ENCODE results near the gene SEC14L2. TPM values are rescaled to one million over a fixed set of nuclear protein-coding genes. Genes with fewer than 3 reads are reported as not detected.

The SEC14L2 gene
- total RNA-seq: 15.5 TPM

GRCh38 chr22:30396871-30397655, at the start of gene SEC14L2:
Gene SEC14L2 (plus strand): TSS chr22:30397018. CDS start chr22:30397117, 99 bp downstream.
- H3K27me3 ChIP-seq (ENCODE audit: insufficient read depth, low read length): peaks cover 34% of the 10 kb centered on the region

GRCh38 chr22:30347255-30347892, 49.4 kb upstream of the SEC14L2 start:
- no peaks in the 10 kb centered on the region for H3K9me3 ChIP-seq (ENCODE audit: low read depth, low read length)
- H3K4me1 ChIP-seq (ENCODE audit: insufficient read depth, low read length): peaks cover 13% of the 10 kb centered on the region
- no peak overlapping the region for H3K4me3 ChIP-seq (ENCODE audit: low read length)
- no peaks in the 10 kb centered on the region for H3K27me3 ChIP-seq (ENCODE audit: insufficient read depth, low read length)

More at GRCh38 chr22:30396871-30397655, at the start of gene SEC14L2:
- H3K4me1 ChIP-seq (ENCODE audit: insufficient read depth, low read length): peaks cover 33% of the 10 kb centered on the region
- H3K4me3 ChIP-seq (ENCODE audit: low read length): peak within 1 kb of the TSS; percentile 30
- no peaks in the 10 kb centered on the region for H3K9me3 ChIP-seq (ENCODE audit: low read depth, low read length)

DNA sequence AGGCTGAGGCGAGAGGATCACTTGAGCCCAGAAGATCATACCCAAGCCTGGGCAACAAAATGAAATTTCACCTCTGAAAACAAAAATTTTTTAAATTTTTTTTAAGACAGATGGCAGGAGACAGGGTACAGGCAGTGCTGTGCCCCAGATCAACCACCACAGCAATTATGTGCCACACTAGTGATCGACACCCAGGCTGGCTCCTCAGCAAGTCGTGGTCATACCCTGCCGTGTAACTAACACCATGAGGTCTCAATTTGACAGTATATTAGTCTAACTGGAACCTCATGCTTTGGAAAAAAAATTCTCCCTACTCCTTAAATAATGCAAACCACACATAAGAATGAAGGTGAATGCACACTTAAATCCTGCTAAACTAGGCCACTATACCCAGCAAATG, 48.4 kb upstream of the SEC14L2 start:
- Histone ChIP-seq H3K4me1 (ENCODE audit: insufficient read depth, low read length) (peaks cover 21% of the 10 kb centered on the region), H3K4me3 (ENCODE audit: low read length) (no peak overlapping the region)

DNA sequence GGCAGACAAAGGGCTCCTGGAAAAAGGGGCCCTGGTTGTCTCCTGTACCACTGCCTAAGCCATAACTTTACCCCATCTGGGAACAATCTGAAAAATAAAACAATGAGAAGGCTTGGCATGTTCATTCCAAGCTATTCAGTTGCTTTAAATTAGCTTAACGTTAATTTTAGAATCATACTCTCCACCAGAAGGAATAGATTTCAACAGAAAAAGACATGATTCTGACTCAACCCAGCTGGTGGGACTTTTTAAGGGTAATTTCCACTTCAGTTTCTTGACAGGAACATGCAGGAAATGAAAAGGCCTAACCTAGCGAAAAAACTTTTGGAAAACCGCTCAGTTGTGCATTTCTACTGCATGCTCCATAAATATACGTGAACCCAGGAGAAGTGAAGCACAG, 48.0 kb upstream of the SEC14L2 start:
- no peaks in the 10 kb centered on the region for H3K9me3 ChIP-seq (ENCODE audit: low read depth, low read length)
- H3K4me3 ChIP-seq (ENCODE audit: low read length): no peak overlapping the region
- H3K27me3 ChIP-seq (ENCODE audit: insufficient read depth, low read length): no peaks in the 10 kb centered on the region
- H3K4me1 ChIP-seq (ENCODE audit: insufficient read depth, low read length): peaks cover 24% of the 10 kb centered on the region

More for the DNA sequence above, 48.4 kb upstream of the SEC14L2 start:
- no peaks in the 10 kb centered on the region for H3K9me3 ChIP-seq (ENCODE audit: low read depth, low read length)
- no peaks in the 10 kb centered on the region for H3K27me3 ChIP-seq (ENCODE audit: insufficient read depth, low read length)

GRCh38 chr22:30351226-30351625, 45.6 kb upstream of the SEC14L2 start:
- Histone ChIP-seq H3K9me3 (ENCODE audit: low read depth, low read length) (no peaks in the 10 kb centered on the region), H3K4me3 (ENCODE audit: low read length) (no peak overlapping the region), H3K27me3 (ENCODE audit: insufficient read depth, low read length) (no peaks in the 10 kb centered on the region), H3K4me1 (ENCODE audit: insufficient read depth, low read length) (peaks cover 48% of the 10 kb centered on the region)

- Histone ChIP-seq H3K9me3 (ENCODE audit: low read depth, low read length) (no peaks in the 10 kb centered on the region), H3K4me1 (ENCODE audit: insufficient read depth, low read length) (peaks cover 49% of the 10 kb centered on the region), H3K27me3 (ENCODE audit: insufficient read depth, low read length) (no peaks in the 10 kb centered on the region), H3K4me3 (ENCODE audit: low read length) (no peak overlapping the region)
Measured at GRCh38 chr22:30354644-30355043, 42.2 kb upstream of the SEC14L2 start.

GRCh38 chr22:30356449-30357235, 40.2 kb upstream of the SEC14L2 start, which contains the start of the genes CCDC157 and SF3A1:
Gene CCDC157 (plus strand): TSS chr22:30357007. CDS start chr22:30366001, 8,994 bp downstream.
Gene SF3A1 (minus strand): TSS chr22:30356894. CDS start chr22:30356792, 102 bp downstream.
- H3K9me3 ChIP-seq (ENCODE audit: low read depth, low read length): no peaks in the 10 kb centered on the region
- H3K4me3 ChIP-seq (ENCODE audit: low read length): peak within 1 kb of the TSS; percentile 80
- H3K4me1 ChIP-seq (ENCODE audit: insufficient read depth, low read length): peaks cover 49% of the 10 kb centered on the region
- no peaks in the 10 kb centered on the region for H3K27me3 ChIP-seq (ENCODE audit: insufficient read depth, low read length)

GRCh38 chr22:30357236-30357570, 39.6 kb upstream of the SEC14L2 start:
- no peaks in the 10 kb centered on the region for H3K9me3 ChIP-seq (ENCODE audit: low read depth, low read length)
- H3K4me3 ChIP-seq (ENCODE audit: low read length): peak overlapping the region; percentile 80
- peaks cover 45% of the 10 kb centered on the region for H3K4me1 ChIP-seq (ENCODE audit: insufficient read depth, low read length)
- no peaks in the 10 kb centered on the region for H3K27me3 ChIP-seq (ENCODE audit: insufficient read depth, low read length)

DNA sequence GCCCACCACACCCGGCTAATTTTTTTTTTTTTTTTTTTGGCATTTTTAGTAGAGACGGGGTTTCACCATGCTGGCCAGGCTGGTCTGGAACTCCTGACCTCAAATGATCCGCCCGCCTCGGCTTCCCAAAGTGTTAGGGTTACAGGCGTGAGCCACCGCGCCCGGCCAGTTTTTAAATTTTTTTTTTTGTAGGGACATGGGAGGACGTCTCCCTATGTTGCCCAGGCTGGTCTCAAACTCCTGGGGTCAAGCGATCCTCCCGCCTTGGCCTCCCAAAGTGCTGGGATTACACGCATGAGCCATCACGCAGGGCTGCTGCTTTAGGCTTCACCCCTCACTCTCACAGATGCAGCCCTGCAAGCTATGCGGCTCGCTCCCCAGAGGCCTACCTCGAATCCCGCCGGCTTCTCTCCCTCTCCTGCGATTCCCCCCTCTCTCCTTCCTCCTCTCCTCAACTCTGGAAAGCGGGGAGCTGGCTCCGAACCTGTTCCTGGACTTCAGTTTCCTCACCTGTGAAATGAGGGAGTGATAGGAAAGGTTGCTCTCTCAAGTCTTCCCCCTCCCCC, 39.1 kb upstream of the SEC14L2 start:
- Histone ChIP-seq H3K4me1 (ENCODE audit: insufficient read depth, low read length) (peaks cover 40% of the 10 kb centered on the region), H3K9me3 (ENCODE audit: low read depth, low read length) (no peaks in the 10 kb centered on the region), H3K27me3 (ENCODE audit: insufficient read depth, low read length) (no peaks in the 10 kb centered on the region), H3K4me3 (ENCODE audit: low read length) (no peak overlapping the region)

GRCh38 chr22:30358541-30358940, 38.3 kb upstream of the SEC14L2 start:
- Histone ChIP-seq H3K4me3 (ENCODE audit: low read length) (no peak overlapping the region), H3K27me3 (ENCODE audit: insufficient read depth, low read length) (no peaks in the 10 kb centered on the region), H3K9me3 (ENCODE audit: low read depth, low read length) (no peaks in the 10 kb centered on the region)

DNA sequence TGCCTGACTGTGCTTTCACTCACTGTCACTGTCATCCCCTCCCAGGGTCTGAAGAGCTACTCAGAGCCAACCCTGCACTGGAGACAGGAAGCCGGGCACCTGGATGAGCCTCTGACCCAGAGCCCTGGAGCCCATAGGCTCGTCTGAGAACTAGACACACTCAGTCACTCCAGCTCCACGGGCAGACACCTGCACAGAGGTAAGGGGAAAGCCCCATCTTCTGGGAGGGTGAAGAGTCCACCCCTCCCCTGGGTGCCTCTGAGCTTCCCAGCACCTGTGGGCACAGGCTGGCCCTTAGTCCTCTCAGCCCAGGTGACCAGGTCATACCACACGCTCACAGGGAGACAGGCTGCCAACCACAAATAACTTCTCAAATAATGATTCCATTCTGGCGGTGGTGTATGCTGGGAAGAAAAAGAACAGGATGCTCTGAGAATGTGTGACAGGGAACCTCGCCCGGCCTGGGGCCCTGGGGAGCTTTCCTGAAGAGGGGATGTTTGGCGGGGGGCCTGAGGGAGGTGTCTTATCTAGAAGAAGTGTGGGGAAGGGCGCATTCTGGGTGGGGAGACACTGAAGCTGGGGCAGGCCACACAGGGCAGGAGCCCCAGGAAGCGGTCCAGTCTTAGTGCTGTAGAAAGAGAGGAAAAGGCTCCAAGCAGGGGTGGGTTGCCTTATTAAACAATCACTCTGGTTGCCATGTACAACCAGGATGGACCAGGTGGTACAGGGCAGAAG, 34.7 kb upstream of the SEC14L2 start:
- Histone ChIP-seq H3K4me1 (ENCODE audit: insufficient read depth, low read length) (peaks cover 7% of the 10 kb centered on the region), H3K4me3 (ENCODE audit: low read length) (no peak overlapping the region), H3K27me3 (ENCODE audit: insufficient read depth, low read length) (no peaks in the 10 kb centered on the region)

More at GRCh38 chr22:30358541-30358940, 38.3 kb upstream of the SEC14L2 start:
- H3K4me1 ChIP-seq (ENCODE audit: insufficient read depth, low read length): peaks cover 35% of the 10 kb centered on the region

GRCh38 chr22:30362651-30363281, 34.1 kb upstream of the SEC14L2 start:
- H3K27me3 ChIP-seq (ENCODE audit: insufficient read depth, low read length): no peaks in the 10 kb centered on the region
- H3K9me3 ChIP-seq (ENCODE audit: low read depth, low read length): no peaks in the 10 kb centered on the region
- no peak overlapping the region for H3K4me3 ChIP-seq (ENCODE audit: low read length)
- peaks cover under 1% of the 10 kb centered on the region for H3K4me1 ChIP-seq (ENCODE audit: insufficient read depth, low read length)

More for the DNA sequence above, 34.7 kb upstream of the SEC14L2 start:
- H3K9me3 ChIP-seq (ENCODE audit: low read depth, low read length): no peaks in the 10 kb centered on the region

GRCh38 chr22:30365891-30366290, 30.9 kb upstream of the SEC14L2 start:
- H3K27me3 ChIP-seq (ENCODE audit: insufficient read depth, low read length): no peaks in the 10 kb centered on the region
- H3K4me1 ChIP-seq (ENCODE audit: insufficient read depth, low read length): no peaks in the 10 kb centered on the region
- H3K9me3 ChIP-seq (ENCODE audit: low read depth, low read length): no peaks in the 10 kb centered on the region
- no peak overlapping the region for H3K4me3 ChIP-seq (ENCODE audit: low read length)

- Histone ChIP-seq H3K4me1 (ENCODE audit: insufficient read depth, low read length) (peaks cover 12% of the 10 kb centered on the region), H3K4me3 (ENCODE audit: low read length) (no peak overlapping the region), H3K9me3 (ENCODE audit: low read depth, low read length) (no peaks in the 10 kb centered on the region), H3K27me3 (ENCODE audit: insufficient read depth, low read length) (no peaks in the 10 kb centered on the region)
Measured at GRCh38 chr22:30368420-30368819, 28.4 kb upstream of the SEC14L2 start.
